Esophagus muscularis mucosa (tissue), 3 donors: Measurements from ENCODE around the gene MTG1.

Experiments
- CTCF ChIP-seq, 3 experiments: fragments of 200-600 bp in 2 of 3; fragments of 450-650 bp in 1 of 3; sonication (generic) in 2 of 3; IDR thresholded peaks; one replicate each; pipeline ENCODE4 v1.5.1; 2017 to 2019; ENCODE audit warnings: antibody characterized with exemption in 3 of 3, mild to moderate bottlenecking in 2 of 3, moderate library complexity in 1 of 3
- POLR2A ChIP-seq: fragments of 450-650 bp; IDR thresholded peaks from one replicate; pipeline ENCODE4 v1.6.1; 2017; ENCODE audit warnings: antibody characterized with exemption, moderate library complexity, mild to moderate bottlenecking, low read depth
- POLR2AphosphoS5 ChIP-seq, 2 donors: sonication (generic); formaldehyde crosslinking; IDR thresholded peaks; one replicate each; pipeline ENCODE4 v1.6.1; 2017; ENCODE audit warnings: antibody characterized with exemption in 2 of 2

GRCh38 chr10:133420579-133420978 lies 26.6 kb downstream of the MTG1 start:
- TF ChIP-seq CTCF (IDR thresholded peaks at IDR 0.05) = no peak
- no peak for TF ChIP-seq POLR2A
- no peak for TF ChIP-seq POLR2AphosphoS5 (IDR thresholded peaks at IDR 0.05)
